Keratinocyte (primary cell): Measurements from ENCODE around the gene UGT1A10. TPM values are rescaled to one million over a fixed set of nuclear protein-coding genes. Genes with fewer than 3 reads are reported as not detected.
"Not testable (repeated sequence)": the region's sequence is repeated elsewhere in the genome, so short reads cannot be mapped to it uniquely, and the experiment has no call there.

Experiments used
- DNase-seq: peaks from one replicate; pipeline ENCODE4 v3.0.0-alpha.2; 2011; ENCODE audit warnings: low read depth, missing footprints, low spot score
- FAIRE-seq: peaks from 2 replicates; lab custom pipeline; 2011; peaks lifted over from hg19 to GRCh38; lab: Jason Lieb, UNC
- H2AFZ ChIP-seq: 2 replicates; pipeline ENCODE4 v1.6.0; 2012; ENCODE audit warnings: low read length, control low read depth, inconsistent platforms; ENCODE audit not compliant: control insufficient read depth
- H3K27ac ChIP-seq: 2 replicates; pipeline ENCODE4 v1.5.1; 2011; ENCODE audit warnings: low read length; ENCODE audit not compliant: control insufficient read depth, insufficient read depth
- H3K27me3 ChIP-seq: 3 replicates; pipeline ENCODE4 v1.6.0; 2011; ENCODE audit warnings: low read length; ENCODE audit not compliant: control insufficient read depth, insufficient read depth; ENCODE audit errors: extremely low read depth
- H3K36me3 ChIP-seq, 2 experiments: 2 replicates in 1 of 2; 3 replicates in 1 of 2; pipeline ENCODE4 v1.5.1; 2011; ENCODE audit warnings: low read length in 2 of 2, mild to moderate bottlenecking in 1 of 2; ENCODE audit not compliant: control insufficient read depth in 2 of 2, insufficient read depth in 2 of 2; ENCODE audit errors: extremely low read depth in 1 of 2
- H3K4me1 ChIP-seq: 3 replicates; pipeline ENCODE4 v1.5.1; 2011; ENCODE audit warnings: low read length; ENCODE audit not compliant: control insufficient read depth, insufficient read depth; ENCODE audit errors: extremely low read depth
- H3K4me2 ChIP-seq: 3 replicates; pipeline ENCODE4 v1.6.0; 2011; ENCODE audit warnings: low read depth, low read length; ENCODE audit not compliant: control insufficient read depth, insufficient read depth; ENCODE audit errors: extremely low read depth
- H3K4me3 ChIP-seq, 3 experiments: fragments of 200-600 bp in 1 of 3; sonication (generic) in 1 of 3; 2 replicates in 2 of 3; 3 replicates in 1 of 3; pipeline ENCODE4 v1.5.1; 2011 to 2016; ENCODE audit warnings: low read length in 3 of 3, mild to moderate bottlenecking in 3 of 3, control low read depth in 2 of 3, inconsistent platforms in 1 of 3, low read depth in 1 of 3, mixed read lengths in 1 of 3, mixed run types in 1 of 3, moderate library complexity in 1 of 3; ENCODE audit not compliant: control insufficient read depth in 2 of 3, insufficient read depth in 2 of 3; ENCODE audit errors: extremely low read depth in 1 of 3
- H3K79me2 ChIP-seq: 2 replicates; pipeline ENCODE4 v1.6.0; 2012; ENCODE audit warnings: low read length; ENCODE audit not compliant: control insufficient read depth, insufficient read depth
- H3K9ac ChIP-seq: 3 replicates; pipeline ENCODE4 v1.6.0; 2011; ENCODE audit warnings: low read length; ENCODE audit not compliant: control insufficient read depth, insufficient read depth; ENCODE audit errors: extremely low read depth
- H3K9me1 ChIP-seq: 3 replicates; pipeline ENCODE4 v1.6.0; 2011; ENCODE audit warnings: low read length; ENCODE audit not compliant: control insufficient read depth, insufficient read depth; ENCODE audit errors: extremely low read depth
- H3K9me3 ChIP-seq: 2 replicates; pipeline ENCODE4 v1.5.1; 2012; ENCODE audit warnings: low read depth, low read length; ENCODE audit not compliant: control insufficient read depth
- H4K20me1 ChIP-seq: 3 replicates; pipeline ENCODE4 v1.6.0; 2011; ENCODE audit warnings: low read length; ENCODE audit not compliant: control insufficient read depth, insufficient read depth; ENCODE audit errors: extremely low read depth
- CTCF ChIP-seq, 3 experiments: IDR thresholded peaks in 1 of 3; conservative IDR thresholded peaks in 1 of 3; optimal IDR thresholded peaks in 1 of 3; 2 replicates in 2 of 3; 3 replicates in 1 of 3; pipeline versions ENCODE3 to v1.5.1; 2011; ENCODE audit warnings: low read length in 3 of 3, mild to moderate bottlenecking in 3 of 3, moderate library complexity in 2 of 3, control low read depth in 1 of 3, inconsistent platforms in 1 of 3; ENCODE audit not compliant: insufficient read depth in 2 of 3; ENCODE audit errors: extremely low read depth in 1 of 3
- EZH2 ChIP-seq: IDR thresholded peaks from one replicate; pipeline ENCODE4 v1.6.1; 2012; ENCODE audit warnings: inconsistent platforms, mild to moderate bottlenecking, low read length, moderate library complexity
- dilution Hi-C: fragments of 300-500 bp; cut with MboI; formaldehyde crosslinking; loops from one replicate; pipeline ENCODE4 v1.7.0; 2020; ENCODE audit warnings: low sequenced_read_pairs; ENCODE audit not compliant: extremely low pct_ligation_motif_present
- polyA plus RNA-seq, 5 experiments: library from polyadenylated mRNA; depleted of rRNA in 3 of 5; stranded (reverse) in 3 of 5; stranded (forward) in 1 of 5; unstranded in 1 of 5; fragments of >200 nt; gene quantifications; 1 replicate in 1 of 5; 2 replicates in 3 of 5; 3 replicates in 1 of 5; pipeline versions ENCODE4 v1.2.1 to v1.2.3, GENCODE V29; 2011 to 2012; ENCODE audit warnings: missing spikeins in 2 of 5, low read depth in 1 of 5, low replicate concordance in 1 of 5

UGT1A10 gene
- polyA plus RNA-seq, 1 donor (not counting 4 experiments of a cell fraction or from before 2014, with no cell fraction given), result 2.0 TPM

DNA sequence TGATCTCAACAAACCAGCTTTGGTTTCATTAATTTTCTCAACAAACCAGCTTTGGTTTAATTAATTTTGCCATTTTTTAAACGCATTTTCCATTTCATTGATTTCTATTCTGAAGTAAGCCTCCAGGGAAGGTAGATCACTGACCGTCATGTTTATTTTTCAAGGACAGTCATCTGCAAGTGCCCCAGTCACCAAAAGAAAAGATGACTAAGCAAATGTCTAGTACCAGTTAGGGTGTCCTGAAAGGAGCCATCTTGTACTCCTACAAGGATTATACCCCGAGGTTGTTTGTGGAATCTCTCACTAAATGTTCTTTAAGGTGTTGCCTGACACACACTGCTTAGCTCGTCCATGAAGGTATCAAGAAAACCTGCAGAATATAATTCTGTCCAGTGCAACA is 25.0 kb upstream of the UGT1A10 start:
- Histone ChIP-seq H3K9me1 (no peaks in the 10 kb centered on the region), H3K27ac (no peak overlapping the region), H3K4me3 (no peak overlapping the region), H2AFZ (no peak overlapping the region), H3K9ac (no peak overlapping the region), H3K4me2 (no peak overlapping the region), H3K79me2 (no peaks in the 10 kb centered on the region), H4K20me1 (no peaks in the 10 kb centered on the region), H3K4me1 (no peaks in the 10 kb centered on the region), H3K36me3 (no peaks in the 10 kb centered on the region), H3K27me3 (no peaks in the 10 kb centered on the region), H3K9me3 (no peaks in the 10 kb centered on the region)
- dilution Hi-C loops, result no loop called here
- FAIRE-seq (no peak), DNase-seq (no peak)
- no peak for TF ChIP-seq CTCF (optimal IDR thresholded peaks at IDR 0.05 in 1 of 3, IDR thresholded peaks at IDR 0.05 in 1 of 3, conservative IDR thresholded peaks at IDR 0.05 in 1 of 3; ENCODE audit: extremely low read depth in 1 of 3, insufficient read depth in 2 of 3, low read length in 3 of 3)
- no peak for TF ChIP-seq EZH2

DNA sequence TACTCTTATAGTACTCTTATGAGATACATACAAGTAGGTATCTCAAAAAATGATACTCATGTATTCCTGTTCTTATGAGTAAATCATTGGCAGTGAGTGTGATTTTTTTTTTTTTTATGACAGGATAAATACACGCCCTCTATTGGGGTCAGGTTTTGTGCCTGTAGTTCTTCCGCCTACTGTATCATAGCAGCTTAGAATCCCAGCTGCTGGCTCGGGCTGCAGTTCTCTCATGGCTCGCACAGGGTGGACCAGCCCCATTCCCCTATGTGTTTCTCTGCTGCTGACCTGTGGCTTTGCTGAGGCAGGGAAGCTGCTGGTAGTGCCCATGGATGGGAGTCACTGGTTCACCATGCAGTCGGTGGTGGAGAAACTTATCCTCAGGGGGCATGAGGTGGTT is 18.8 kb upstream of the UGT1A10 start, which contains the start of gene UGT1A8:
Gene UGT1A8 (plus strand): TSS at position 158 of the 400 bp plus-strand sequence. CDS start 75 bp downstream, at position 233.
- H3K9me1 ChIP-seq, H3K9me3 ChIP-seq, H3K4me3 ChIP-seq, H3K79me2 ChIP-seq, dilution Hi-C loops, H4K20me1 ChIP-seq, H3K27ac ChIP-seq, DNase-seq, H3K4me2 ChIP-seq, H3K36me3 ChIP-seq, H3K27me3 ChIP-seq, H3K9ac ChIP-seq, H3K4me1 ChIP-seq, H2AFZ ChIP-seq: not testable (repeated sequence)
- FAIRE-seq, result peak; percentile 84

GRCh38 chr2:233620204-233620603 is 16.0 kb upstream of the UGT1A10 start:
- TF ChIP-seq EZH2, result no peak
- TF ChIP-seq CTCF (optimal IDR thresholded peaks at IDR 0.05 in 1 of 3, IDR thresholded peaks at IDR 0.05 in 1 of 3, conservative IDR thresholded peaks at IDR 0.05 in 1 of 3; ENCODE audit: extremely low read depth in 1 of 3, insufficient read depth in 2 of 3, low read length in 3 of 3), result no peak
- FAIRE-seq (no peak), DNase-seq (no peak)
- Histone ChIP-seq H3K27ac (no peak overlapping the region), H3K79me2 (no peaks in the 10 kb centered on the region), H3K4me2 (no peak overlapping the region), H3K27me3 (no peaks in the 10 kb centered on the region), H2AFZ (no peak overlapping the region), H3K9ac (no peak overlapping the region), H4K20me1 (no peaks in the 10 kb centered on the region), H3K9me3 (no peaks in the 10 kb centered on the region), H3K9me1 (no peaks in the 10 kb centered on the region), H3K36me3 (no peaks in the 10 kb centered on the region), H3K4me1 (no peaks in the 10 kb centered on the region), H3K4me3 (no peak overlapping the region)
- dilution Hi-C loops, result no loop called here

DNA sequence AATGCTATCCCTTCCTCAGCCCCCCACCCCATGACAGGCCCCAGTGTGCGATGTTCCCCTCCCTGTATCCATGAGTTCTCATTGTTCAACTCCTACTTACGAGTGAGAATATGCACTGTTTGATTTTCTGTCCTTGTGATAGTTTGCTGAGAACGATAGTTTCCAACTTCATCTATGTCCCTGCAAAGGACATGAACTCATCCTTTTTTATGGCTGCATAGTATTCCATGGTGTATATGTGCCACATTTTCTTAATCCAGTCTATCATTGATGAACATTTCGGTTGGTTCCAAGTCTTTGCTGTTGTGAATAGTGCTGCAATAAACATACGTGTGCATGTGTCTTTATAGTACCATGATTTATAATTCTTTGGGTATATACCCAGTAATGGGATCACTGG is 14.4 kb upstream of the UGT1A10 start:
- H3K9me1 ChIP-seq, H3K4me1 ChIP-seq, H3K4me3 ChIP-seq, FAIRE-seq, DNase-seq, H3K27ac ChIP-seq, H4K20me1 ChIP-seq, dilution Hi-C loops, H2AFZ ChIP-seq, H3K4me2 ChIP-seq, H3K27me3 ChIP-seq, H3K79me2 ChIP-seq, H3K36me3 ChIP-seq, H3K9me3 ChIP-seq, H3K9ac ChIP-seq: not testable (repeated sequence)
